ENCODE measurements around the gene LRMDA.

GRCh38 chr10:75474106-75474505 lies 42.7 kb downstream of the LRMDA start:
- TF ChIP-seq REST (IDR thresholded peaks at IDR 0.05; ENCODE audit: low read depth) (no peak), RAD21 (IDR thresholded peaks at IDR 0.05; ENCODE audit: low read depth) (no peak), USF1 (IDR thresholded peaks at IDR 0.05) (no peak), ZBTB7A (IDR thresholded peaks at IDR 0.05; ENCODE audit: low read depth) (no peak), CREB1 (IDR thresholded peaks at IDR 0.05; ENCODE audit: low read depth) (no peak), MAX (IDR thresholded peaks at IDR 0.05) (no peak)

All from Ishikawa (cell line).